BE2C (cell line): ENCODE results near the gene PTPRZ1.

Experiments
- DNase-seq: peaks from one replicate; pipeline ENCODE4 v3.0.0-alpha.2; 2020
- H3K27me3 ChIP-seq: fragments of 250-450 bp; sonication (Bioruptor Pico); 2 replicates; pipeline ENCODE4 v1.5.1; 2020; ENCODE audit warnings: mild to moderate bottlenecking
- H3K36me3 ChIP-seq: fragments of 250-450 bp; sonication (Bioruptor Pico); 2 replicates; pipeline ENCODE4 v1.5.1; 2020; ENCODE audit warnings: mild to moderate bottlenecking
- H3K4me1 ChIP-seq: fragments of 250-450 bp; sonication (Bioruptor Pico); 2 replicates; pipeline ENCODE4 v1.5.1; 2020
- H3K4me3 ChIP-seq: 2 replicates; pipeline ENCODE4 v1.5.1; 2011; ENCODE audit warnings: low read depth, low read length
- H3K9me3 ChIP-seq: fragments of 250-450 bp; sonication (Bioruptor Pico); 2 replicates; pipeline ENCODE4 v1.5.1; 2020
- TF ChIP-seq, protein P1 (sequence below): IDR thresholded peaks from 2 replicates; pipeline ENCODE4 v1.5.1; 2012; ENCODE audit warnings: mild to moderate bottlenecking, low read depth, low read length

The PTPRZ1 gene

DNA sequence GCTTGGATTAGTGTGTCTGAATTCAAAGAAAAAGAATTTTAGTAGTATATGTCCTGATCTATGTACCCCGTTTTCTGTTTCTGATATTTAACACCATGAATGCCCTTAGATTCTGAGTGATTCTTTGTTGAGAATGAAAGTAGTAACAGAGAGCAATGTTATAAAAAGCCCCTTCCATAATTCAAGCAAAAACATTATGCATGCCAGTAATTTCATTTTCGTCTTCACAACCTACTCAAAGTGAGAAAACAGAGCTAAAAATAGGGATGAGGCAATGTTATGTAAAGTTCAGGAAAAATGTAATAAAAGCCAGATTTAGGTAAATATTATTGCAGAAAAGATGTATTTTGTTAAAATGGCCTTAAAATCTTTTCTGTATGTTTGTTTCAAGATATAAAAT is 28.1 kb downstream of the PTPRZ1 start:
- Histone ChIP-seq H3K4me1 (no peaks in the 10 kb centered on the region), H3K4me3 (no peak overlapping the region), H3K27me3 (no peaks in the 10 kb centered on the region), H3K36me3 (no peaks in the 10 kb centered on the region), H3K9me3 (no peaks in the 10 kb centered on the region)
- TF ChIP-seq, protein P1, sequence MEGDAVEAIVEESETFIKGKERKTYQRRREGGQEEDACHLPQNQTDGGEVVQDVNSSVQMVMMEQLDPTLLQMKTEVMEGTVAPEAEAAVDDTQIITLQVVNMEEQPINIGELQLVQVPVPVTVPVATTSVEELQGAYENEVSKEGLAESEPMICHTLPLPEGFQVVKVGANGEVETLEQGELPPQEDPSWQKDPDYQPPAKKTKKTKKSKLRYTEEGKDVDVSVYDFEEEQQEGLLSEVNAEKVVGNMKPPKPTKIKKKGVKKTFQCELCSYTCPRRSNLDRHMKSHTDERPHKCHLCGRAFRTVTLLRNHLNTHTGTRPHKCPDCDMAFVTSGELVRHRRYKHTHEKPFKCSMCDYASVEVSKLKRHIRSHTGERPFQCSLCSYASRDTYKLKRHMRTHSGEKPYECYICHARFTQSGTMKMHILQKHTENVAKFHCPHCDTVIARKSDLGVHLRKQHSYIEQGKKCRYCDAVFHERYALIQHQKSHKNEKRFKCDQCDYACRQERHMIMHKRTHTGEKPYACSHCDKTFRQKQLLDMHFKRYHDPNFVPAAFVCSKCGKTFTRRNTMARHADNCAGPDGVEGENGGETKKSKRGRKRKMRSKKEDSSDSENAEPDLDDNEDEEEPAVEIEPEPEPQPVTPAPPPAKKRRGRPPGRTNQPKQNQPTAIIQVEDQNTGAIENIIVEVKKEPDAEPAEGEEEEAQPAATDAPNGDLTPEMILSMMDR: no peak
- no peak for DNase-seq

DNA sequence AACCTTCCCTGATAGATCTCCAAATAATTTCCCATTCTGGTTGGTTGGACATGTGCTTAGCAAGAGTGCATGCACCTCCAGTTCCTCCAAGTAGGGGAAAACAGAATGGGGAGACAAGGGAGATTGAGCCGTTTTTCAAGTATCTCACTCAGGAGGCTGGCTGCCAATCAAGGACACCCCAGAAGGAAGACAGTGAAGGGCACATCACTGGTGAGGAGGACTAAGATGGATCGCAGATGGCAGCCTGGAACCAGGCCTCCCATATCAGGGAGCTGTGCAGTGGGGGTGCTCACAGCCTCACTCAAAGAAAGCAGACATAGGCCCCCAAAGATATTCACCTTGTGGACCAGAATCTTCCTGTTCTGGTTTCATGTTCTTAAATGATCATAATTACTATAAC is 31.2 kb downstream of the PTPRZ1 start:
- H3K9me3 ChIP-seq: no peaks in the 10 kb centered on the region
- TF ChIP-seq, protein P1: no peak
- no peaks in the 10 kb centered on the region for H3K36me3 ChIP-seq
- H3K4me1 ChIP-seq: no peaks in the 10 kb centered on the region
- no peaks in the 10 kb centered on the region for H3K27me3 ChIP-seq
- H3K4me3 ChIP-seq: no peak overlapping the region
- DNase-seq: no peak

DNA sequence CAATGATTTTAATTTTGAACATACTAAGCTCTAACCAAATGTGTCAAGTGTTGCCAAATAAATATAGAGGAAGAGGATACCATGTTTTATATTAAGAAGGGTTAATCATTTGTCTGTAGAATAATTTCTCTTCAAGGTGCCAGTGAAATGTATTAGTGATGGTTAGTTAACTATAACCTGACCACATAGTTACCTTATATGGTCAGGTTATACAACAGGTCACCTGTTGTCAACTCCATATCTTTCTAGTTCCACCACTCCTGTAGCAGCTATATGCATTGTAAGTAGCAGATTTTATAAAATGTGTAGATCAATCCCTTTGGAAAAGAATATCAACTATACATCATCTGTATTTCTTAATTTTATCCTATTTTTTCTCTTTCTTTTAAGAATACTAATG is 35.1 kb downstream of the PTPRZ1 start:
- DNase-seq: no peak
- Histone ChIP-seq H3K9me3 (no peaks in the 10 kb centered on the region), H3K4me1 (no peaks in the 10 kb centered on the region), H3K4me3 (no peak overlapping the region), H3K36me3 (no peaks in the 10 kb centered on the region), H3K27me3 (no peaks in the 10 kb centered on the region)
- TF ChIP-seq, protein P1: no peak

DNA sequence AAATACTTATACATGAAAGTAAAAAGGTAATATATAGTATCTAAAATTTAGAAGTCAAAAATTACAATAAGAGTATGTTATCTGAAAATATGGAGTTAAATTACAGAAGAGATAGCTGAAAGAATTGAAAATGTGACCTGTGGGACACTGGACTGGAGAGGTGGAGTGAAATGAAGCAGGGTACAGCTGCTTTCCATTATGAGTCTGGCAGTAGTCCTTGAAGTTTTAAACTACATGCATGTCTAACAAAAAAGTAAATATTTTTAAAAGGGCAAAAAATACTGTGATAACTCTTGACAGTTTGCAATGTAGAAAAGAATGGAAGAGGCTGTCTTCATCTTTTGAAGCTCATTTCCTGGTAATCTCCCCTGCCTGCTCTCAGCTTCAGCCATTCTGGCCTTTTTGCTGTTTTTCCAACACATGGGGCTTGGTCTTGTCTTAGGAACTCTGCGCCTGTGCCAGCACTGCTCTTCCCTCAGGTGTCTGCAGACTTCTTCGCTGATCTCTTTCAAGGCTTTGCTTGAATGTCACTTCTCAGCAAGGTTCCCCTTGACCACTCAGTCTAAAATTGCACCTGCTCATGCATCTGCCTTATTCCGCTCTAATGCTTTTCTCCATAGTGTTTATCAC is 36.9 kb downstream of the PTPRZ1 start:
- Histone ChIP-seq H3K4me3 (no peak overlapping the region), H3K36me3 (no peaks in the 10 kb centered on the region), H3K9me3 (no peaks in the 10 kb centered on the region), H3K27me3 (no peaks in the 10 kb centered on the region), H3K4me1 (no peaks in the 10 kb centered on the region)
- TF ChIP-seq, protein P1: no peak
- no peak for DNase-seq

DNA sequence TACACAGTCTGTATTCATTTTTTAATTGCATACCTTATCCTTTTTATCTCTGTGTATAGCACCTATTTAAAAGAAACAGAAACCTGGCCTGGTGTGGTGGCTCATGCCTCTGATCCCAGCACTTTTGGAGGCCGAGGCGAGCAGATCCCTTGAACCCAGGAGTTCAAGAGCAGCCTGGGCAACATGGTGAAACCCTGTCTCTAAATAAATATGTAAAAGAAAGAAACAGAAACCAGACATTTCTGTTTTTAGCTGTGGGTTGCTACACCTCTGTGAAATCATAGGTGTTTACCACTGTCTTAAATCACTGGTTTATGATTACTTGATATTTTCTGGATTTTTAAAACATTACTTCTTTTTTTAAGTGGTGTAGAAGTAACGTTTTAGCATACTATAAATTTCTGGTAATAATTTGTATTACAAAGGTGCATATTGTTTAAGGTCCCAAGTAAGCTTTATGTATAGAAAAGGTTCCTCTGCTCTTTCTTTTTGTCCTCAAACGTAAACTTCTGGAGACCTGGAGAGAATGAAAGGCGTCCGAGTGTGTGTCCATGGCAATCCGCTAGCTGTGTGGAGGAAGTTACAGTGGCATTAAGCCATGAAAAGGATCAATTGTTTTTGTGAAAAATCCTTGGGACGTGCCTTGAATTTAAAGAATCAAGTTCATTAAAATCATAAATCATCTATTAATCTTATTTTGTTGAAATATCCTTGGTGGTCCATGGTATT is 41.1 kb downstream of the PTPRZ1 start:
- Histone ChIP-seq H3K36me3 (no peaks in the 10 kb centered on the region), H3K4me1 (no peaks in the 10 kb centered on the region), H3K4me3 (no peak overlapping the region), H3K9me3 (no peaks in the 10 kb centered on the region), H3K27me3 (no peaks in the 10 kb centered on the region)
- TF ChIP-seq, protein P1: no peak
- no peak for DNase-seq

DNA sequence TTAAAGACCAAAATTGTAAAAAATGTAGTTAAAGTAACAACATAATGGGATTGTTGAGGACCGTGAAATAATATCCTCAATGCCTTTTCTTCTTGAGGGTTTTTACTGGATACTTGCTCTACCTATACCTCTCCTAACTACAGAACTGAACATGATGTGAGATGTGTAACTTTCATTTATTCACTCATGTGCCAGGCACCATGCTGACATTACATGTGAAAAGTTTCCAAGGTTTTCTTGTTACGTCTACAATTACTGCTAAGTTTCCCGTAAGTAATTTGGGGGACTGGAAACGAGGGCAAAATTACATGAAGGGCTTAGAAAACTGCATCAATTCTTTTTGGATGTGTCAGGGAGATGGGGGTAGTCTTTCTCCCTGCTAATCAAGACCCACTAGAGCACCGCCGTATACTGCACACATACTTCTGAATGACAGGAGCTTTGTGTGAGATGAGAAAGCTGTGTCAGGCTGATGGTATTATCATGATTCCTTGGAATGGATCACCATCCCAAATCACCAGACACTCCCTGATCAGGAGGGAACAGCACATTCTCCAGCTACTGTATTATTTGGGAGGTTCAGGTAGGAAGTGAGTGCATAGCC is 41.8 kb downstream of the PTPRZ1 start:
- H3K4me3 ChIP-seq: no peak overlapping the region
- H3K36me3 ChIP-seq: no peaks in the 10 kb centered on the region
- no peaks in the 10 kb centered on the region for H3K9me3 ChIP-seq
- no peak for DNase-seq
- no peaks in the 10 kb centered on the region for H3K4me1 ChIP-seq
- no peaks in the 10 kb centered on the region for H3K27me3 ChIP-seq
- TF ChIP-seq, protein P1: no peak
